GM21723 (cell line): Measurements from ENCODE around the gene PHACTR4.
"Not testable (repeated sequence)": the region's sequence is repeated elsewhere in the genome, so short reads cannot be mapped to it uniquely, and the experiment has no call there.

Experiments used
- ATAC-seq: cut with Tn5 transposase; IDR thresholded peaks from one replicate; pipeline ENCODE4 v1.9.1; 2021; ENCODE audit warnings: mild to moderate bottlenecking, moderate library complexity; ENCODE audit not compliant: unreplicated experiment

Gene PHACTR4

GRCh38 chr1:28370239-28371009, 884 bp downstream of the PHACTR4 start:
- ATAC-seq = peak; percentile 10

DNA sequence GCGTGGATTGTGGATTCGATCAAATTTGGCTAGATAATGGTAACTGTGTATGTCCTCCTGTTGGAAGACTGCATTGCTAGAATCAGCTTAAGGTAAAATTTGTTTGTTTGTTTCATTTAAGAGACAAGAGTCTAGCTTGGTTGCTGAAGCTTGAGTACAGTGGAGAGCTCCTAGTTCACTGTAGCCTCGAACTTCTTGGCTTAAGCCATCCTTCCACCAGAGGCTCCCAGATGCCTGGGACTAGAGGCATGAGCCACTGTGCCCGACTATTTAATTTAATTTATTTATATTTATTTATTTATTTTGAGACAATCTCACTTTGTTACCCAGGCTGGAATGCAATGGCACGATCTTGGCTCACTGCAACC, 1.5 kb downstream of the PHACTR4 start:
- no peak for ATAC-seq

GRCh38 chr1:28373450-28373849, 3.9 kb downstream of the PHACTR4 start:
- not testable (repeated sequence) for ATAC-seq

DNA sequence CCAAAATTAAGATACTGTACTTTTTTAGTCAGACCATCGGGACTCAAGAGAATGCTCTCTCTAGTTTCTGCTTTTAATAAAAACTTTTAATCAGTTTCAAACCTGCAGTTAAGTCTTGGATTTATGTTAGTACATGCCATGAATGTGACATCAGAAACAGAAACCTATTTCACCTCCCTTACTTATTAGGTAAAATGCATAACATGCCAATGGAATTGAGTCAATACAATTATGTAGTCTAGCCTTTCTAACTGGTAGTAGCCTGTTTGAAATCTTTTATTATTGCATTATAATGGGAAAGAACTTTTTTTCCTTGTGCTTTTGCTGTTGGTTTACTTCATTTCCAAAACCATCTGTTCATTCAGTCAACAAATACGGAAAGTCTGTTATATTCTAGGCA, 4.8 kb downstream of the PHACTR4 start:
- no peak for ATAC-seq

- not testable (repeated sequence) for ATAC-seq
Observed at GRCh38 chr1:28375598-28375997, 6.1 kb downstream of the PHACTR4 start.

- ATAC-seq = not testable (repeated sequence)
Observed at GRCh38 chr1:28376195-28376594, 6.7 kb downstream of the PHACTR4 start.

DNA sequence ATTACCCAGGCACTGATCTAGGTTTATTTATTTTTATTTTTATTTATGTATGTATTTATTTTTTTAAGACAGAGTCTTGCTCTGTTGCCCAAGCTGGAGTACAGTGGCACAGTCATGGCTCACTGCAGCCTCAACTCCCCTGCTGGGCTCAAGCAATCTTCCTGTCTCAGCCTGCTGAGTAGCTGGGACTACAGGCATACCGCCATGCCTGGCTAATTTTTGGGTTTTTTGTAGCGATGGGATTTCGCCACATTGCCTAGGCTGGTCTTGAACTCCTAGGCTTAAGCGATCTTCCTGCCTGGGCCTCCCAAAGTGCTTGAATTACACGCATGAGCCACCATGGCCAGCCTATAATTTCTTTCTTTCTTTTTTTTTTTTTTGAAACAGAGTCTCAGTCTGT, 9.4 kb downstream of the PHACTR4 start:
- no peak for ATAC-seq

DNA sequence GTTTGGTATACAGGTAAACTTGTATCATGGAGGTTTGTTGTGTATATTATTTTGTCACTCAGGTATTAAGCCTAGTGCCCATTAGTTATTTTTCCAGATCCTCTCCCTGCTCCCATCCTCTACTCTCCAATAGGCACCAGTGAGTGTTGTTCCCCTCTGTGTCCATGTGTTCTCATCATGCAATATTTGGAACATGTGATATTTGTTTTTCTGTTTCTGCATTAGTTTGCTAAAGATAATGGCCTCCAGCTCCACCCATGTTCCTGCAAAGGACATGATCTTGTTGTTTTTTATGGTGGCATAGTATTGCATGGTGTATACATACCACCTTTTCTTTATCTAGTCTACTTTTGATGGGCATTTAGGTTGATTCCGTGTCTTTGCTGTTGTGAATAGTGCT, 10.9 kb downstream of the PHACTR4 start:
- no peak for ATAC-seq

- ATAC-seq = not testable (repeated sequence)
Observed at GRCh38 chr1:28383785-28384184, 14.2 kb downstream of the PHACTR4 start.

DNA sequence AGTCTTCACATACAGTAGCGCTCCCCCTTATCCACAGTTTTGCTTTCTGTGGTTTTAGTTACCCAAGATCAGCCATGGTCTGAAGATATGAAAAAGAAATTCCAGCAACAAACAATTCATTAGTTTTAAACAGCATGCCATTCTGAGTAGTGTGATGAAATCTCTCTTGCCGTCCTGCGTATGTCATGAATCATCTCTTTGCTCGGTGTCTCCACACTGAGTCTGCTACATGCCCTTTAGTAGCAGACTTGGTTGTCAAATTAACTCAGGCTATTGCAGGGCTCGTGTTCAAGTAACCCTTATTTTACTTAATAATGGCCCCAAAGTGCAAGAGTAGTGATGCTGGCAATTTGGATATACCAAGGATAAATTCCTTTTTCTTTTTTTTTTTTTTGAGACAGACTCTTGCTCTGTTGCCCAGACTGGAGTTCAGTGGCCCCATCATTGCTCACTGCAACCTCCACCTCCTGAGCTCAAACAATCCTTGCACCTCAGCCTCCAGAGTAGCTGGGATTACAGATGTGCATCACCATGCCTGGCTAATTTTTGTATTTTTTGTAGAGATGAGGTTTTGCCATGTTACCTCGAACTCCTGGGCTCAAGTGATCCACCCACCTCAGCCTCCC, 22.6 kb downstream of the PHACTR4 start:
- no peak for ATAC-seq

GRCh38 chr1:28394136-28394535, 24.6 kb downstream of the PHACTR4 start:
- no peak for ATAC-seq

DNA sequence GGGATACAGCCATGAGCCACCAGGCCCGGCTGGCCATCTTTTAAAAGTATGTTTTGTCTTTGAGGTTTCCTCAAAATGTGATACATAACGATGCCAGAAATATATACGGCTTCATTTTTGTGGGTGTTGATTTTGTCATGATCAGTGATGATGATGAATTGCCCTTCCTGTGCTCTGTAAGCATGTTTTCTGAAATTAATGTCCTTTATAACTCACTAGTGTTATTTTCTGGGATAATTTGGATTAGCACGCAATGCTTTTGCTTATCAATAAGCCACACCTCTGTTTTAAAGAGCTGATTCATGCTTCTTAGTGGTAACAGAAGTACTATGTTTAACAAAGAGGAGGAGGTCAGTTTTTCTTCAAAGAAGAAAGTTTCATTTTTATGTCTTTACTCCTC, 25.6 kb downstream of the PHACTR4 start:
- ATAC-seq = no peak

DNA sequence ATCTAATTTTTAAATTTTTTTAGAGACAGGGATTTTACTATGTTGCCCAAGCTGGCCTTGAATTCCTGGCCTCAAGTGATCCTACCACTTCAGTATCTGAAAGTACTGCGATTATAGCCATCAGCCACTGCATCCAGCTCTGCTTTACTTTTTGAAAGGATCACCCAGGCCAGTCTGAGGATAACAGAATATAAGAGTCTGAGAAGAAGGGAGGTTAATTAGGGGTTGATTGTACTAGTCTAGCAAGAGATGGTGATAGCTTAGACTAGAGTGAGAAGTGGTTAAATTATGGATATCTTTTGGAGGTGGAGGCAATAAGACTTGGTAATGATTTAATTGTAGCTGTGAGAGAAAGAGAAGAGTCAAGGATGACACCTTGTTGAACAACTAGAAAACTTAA, 32.2 kb downstream of the PHACTR4 start:
- ATAC-seq = no peak

- ATAC-seq = no peak
Observed at GRCh38 chr1:28409090-28409489, 39.5 kb downstream of the PHACTR4 start.

GRCh38 chr1:28411656-28412055, 42.1 kb downstream of the PHACTR4 start:
- ATAC-seq = no peak

DNA sequence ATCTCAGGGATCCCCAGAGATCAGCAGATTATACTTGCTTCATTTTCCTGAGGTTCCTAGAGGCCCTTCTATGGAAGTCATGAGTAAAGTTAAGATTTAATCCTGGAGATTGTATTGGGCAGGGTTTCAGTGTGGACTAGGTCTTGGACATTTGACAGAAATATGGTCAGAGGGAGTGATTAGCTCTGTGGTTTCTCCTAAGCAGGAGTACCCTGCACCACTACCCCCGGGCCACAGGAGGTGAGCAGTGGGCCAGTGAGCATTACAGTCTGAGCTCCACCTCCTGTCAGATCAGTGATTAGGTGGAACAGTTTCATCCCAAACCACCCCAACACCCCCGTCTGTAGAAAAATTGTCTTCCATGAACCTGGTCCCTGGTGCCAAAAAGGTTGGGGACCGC, 43.2 kb downstream of the PHACTR4 start:
- no peak for ATAC-seq

DNA sequence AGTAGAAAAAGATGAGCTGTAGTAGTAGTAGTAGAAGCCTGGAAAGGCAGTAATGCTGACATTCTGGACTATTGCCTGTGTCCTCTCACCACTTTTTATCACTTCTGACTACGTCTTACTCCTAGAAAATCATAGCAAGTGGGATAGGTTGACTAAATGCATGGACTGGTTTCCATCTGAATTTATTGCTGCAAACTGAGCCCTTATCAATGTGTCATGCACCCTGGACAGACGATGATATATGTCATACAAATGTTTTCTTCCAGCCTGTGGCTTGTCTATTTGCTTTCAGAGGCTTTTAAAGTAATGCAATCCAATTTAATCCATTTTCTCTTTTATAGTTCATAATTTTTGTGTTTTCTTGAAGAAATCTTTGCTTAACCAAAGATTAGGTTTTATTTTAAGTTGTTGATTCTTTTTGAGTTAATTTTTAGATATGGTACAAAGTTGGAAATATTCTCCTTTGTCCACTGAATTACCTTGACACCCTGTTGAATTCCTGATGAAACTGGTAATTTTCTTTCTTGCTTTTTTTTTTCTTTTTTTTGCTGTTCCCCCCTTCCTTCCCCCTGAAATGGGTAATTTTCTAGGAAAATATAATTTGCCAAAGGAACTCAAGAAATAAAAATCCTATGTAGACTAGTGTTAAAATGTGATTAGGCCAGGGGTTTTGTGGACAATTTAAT, 47.1 kb downstream of the PHACTR4 start:
- ATAC-seq = no peak

DNA sequence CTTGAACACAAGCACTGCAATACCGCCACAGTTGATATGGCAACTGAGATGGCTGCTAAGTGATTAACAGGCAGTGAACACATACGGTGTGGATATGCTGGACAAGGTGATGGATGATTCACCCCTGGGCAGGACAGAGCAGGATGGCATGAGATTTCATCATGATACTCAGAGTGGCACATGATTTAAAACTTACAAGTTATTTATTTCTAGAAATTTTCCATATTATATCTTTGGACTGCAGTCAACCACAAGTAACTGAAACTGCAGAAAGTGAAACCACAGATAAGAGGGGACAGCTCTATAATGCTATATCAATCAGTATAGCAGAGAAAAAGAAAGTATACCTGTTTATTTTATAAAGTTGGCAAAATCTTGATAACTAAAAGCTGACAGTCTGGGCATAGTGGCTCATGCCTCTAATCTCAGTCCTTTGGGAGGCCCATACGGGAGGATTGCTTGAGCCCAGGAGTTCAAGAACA, 47.9 kb downstream of the PHACTR4 start:
- ATAC-seq = peak; percentile 67

GRCh38 chr1:28417926-28418637, 48.5 kb downstream of the PHACTR4 start:
- no peak for ATAC-seq

DNA sequence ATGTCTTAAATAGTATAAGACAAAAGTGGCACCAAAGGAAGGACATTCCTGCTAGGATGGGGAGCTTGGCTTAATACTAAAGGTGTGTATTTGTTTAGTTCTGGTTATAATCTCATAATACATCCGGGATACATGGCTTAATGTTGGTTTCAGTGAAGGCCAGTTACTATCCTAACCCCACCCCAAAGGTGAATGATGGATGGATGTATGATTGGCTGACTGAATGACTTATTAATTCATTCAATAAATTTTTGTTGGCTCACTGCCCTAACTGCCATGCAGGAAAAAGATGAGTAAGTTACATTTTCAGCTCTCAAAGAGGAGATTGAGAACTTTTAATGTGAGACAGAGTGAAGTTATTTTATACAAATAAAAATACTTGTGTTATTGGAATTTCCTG, 52.2 kb downstream of the PHACTR4 start:
- ATAC-seq = no peak

DNA sequence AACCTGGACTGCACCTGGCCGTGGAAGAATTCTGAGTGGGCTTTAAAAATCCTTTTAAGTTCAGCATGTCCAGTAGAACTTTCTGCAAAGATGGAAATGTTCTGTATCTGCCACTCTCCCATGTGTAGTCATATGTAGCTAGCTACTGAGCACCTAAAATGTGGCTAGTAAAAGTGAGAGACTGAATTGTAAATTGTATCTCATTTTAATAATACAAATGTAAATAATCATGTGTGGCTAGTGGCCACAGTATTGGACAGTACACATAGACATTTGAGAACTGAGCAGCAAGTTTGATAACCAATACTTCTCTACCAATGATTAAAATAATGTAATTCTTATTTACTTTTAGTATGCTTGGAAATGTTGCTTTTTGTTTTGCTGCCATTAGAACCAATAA, 57.3 kb downstream of the PHACTR4 start:
- ATAC-seq = no peak
